H1 (cell line): ENCODE measurements around the gene COL26A1. TPM values are rescaled to one million over a fixed set of nuclear protein-coding genes. Genes with fewer than 3 reads are reported as not detected.

Experiments used
- ATF2 ChIP-seq: IDR thresholded peaks from 2 replicates; pipeline ENCODE4 v1.6.1; 2012; ENCODE audit warnings: low read length, inconsistent platforms
- BCL11A ChIP-seq, 2 experiments: IDR thresholded peaks; one replicate each; pipeline ENCODE4 v1.6.1; 2011; ENCODE audit warnings: low read depth in 2 of 2, low read length in 2 of 2, mild to moderate bottlenecking in 2 of 2
- BRCA1 ChIP-seq: IDR thresholded peaks from 2 replicates; pipeline ENCODE4 v1.6.1; 2012; ENCODE audit warnings: low read depth, low read length, improper control_type of control experiment
- EGR1 ChIP-seq: IDR thresholded peaks from 2 replicates; pipeline ENCODE4 v1.6.1; 2011; ENCODE audit warnings: low read depth, low read length, borderline replicate concordance
- EZH2 ChIP-seq: fragments of 200-600 bp; sonication (generic); IDR thresholded peaks from 2 replicates; pipeline ENCODE4 v1.7.1; 2012; ENCODE audit warnings: low read depth, mild to moderate bottlenecking, moderate library complexity, low read length, inconsistent platforms; ENCODE audit not compliant: severe bottlenecking
- GTF2F1 ChIP-seq: IDR thresholded peaks from 2 replicates; pipeline ENCODE4 v1.6.1; 2012; ENCODE audit warnings: low read depth, low read length, improper control_type of control experiment, borderline replicate concordance
- SP2 ChIP-seq: IDR thresholded peaks from 2 replicates; pipeline ENCODE4 v1.6.1; 2012; ENCODE audit warnings: mild to moderate bottlenecking, low read length, inconsistent platforms
- SRF ChIP-seq: IDR thresholded peaks from 2 replicates; pipeline ENCODE4 v1.6.1; 2011; ENCODE audit warnings: mild to moderate bottlenecking, low read depth, low read length, moderate library complexity
- polyA plus RNA-seq, 7 experiments: library from polyadenylated mRNA; depleted of rRNA in 3 of 7; stranded (reverse) in 5 of 7; unstranded in 2 of 7; fragments of >200 nt in 5 of 7; fragments of 200-250 nt in 2 of 7; gene quantifications; 1 replicate in 5 of 7; 2 replicates in 1 of 7; 4 replicates in 1 of 7; pipeline versions ENCODE4 v1.2.1 to v1.2.3, GENCODE V29; 2011 to 2013; ENCODE audit warnings: missing spikeins in 2 of 7, mixed read lengths in 2 of 7
- total RNA-seq: library from RNA; stranded (reverse); fragmentation: NEBNext Ultra II Directional; extraction: Animal tissue kit (Norgen Biotek cat#: 25700); gene quantifications from 2 replicates; pipeline ENCODE4 v1.2.1, GENCODE V29; 2021

The COL26A1 gene
- total and polyA plus RNA-seq, 2 of the 8 experiments (the other 6 are each of a cell fraction or from before 2014, with no cell fraction given) = 51.1 to 68.8 TPM

- TF ChIP-seq ATF2 = no peak
- no peak for TF ChIP-seq EZH2
- TF ChIP-seq SP2 = no peak
- TF ChIP-seq BCL11A (IDR thresholded peaks at IDR 0.05; ENCODE audit: low read depth in 2 of 2, low read length in 2 of 2) = no peak
- no peak for TF ChIP-seq EGR1
- TF ChIP-seq SRF = no peak
- no peak for TF ChIP-seq GTF2F1
- TF ChIP-seq BRCA1 = no peak
- TF ChIP-seq, all 59 proteins: peak for 0
These were observed 65.6 kb downstream of the COL26A1 start (continued) for GRCh38 chr7:101428093-101428866.
